HepG2 (cell line): ENCODE measurements around the gene ACOXL. TPM values are rescaled to one million over a fixed set of nuclear protein-coding genes. Genes with fewer than 3 reads are reported as not detected.
A peak's percentile ranks its signal among the peaks of the same experiment; 100 is the strongest.

Experiments used
- E2F1 ChIP-seq: sonication (generic); formaldehyde crosslinking; IDR thresholded peaks from 2 replicates; pipeline ENCODE4 v1.5.0; 2020; ENCODE audit warnings: missing genetic modification reagents
- ETV6 ChIP-seq: sonication (generic); formaldehyde crosslinking; conservative IDR thresholded peaks from 2 replicates; pipeline ENCODE4 v1.4.0; 2020; ENCODE audit warnings: missing genetic modification reagents
- GABPA ChIP-seq, 2 experiments: IDR thresholded peaks; 2 replicates each; pipeline ENCODE4 v1.6.1; 2011 to 2016; ENCODE audit warnings: low read depth in 2 of 2, low read length in 1 of 2, missing biosample characterization in 1 of 2, missing genetic modification characterization in 1 of 2
- JDP2 ChIP-seq: sonication (generic); formaldehyde crosslinking; IDR thresholded peaks from 2 replicates; pipeline ENCODE4 v1.8.1; 2022; ENCODE audit warnings: missing genetic modification reagents, borderline replicate concordance
- KLF13 ChIP-seq: sonication (generic); formaldehyde crosslinking; IDR thresholded peaks from 2 replicates; pipeline ENCODE4 v1.4.0; 2020; ENCODE audit warnings: mild to moderate bottlenecking, missing genetic modification reagents
- MED1 ChIP-seq: sonication (generic); formaldehyde crosslinking; IDR thresholded peaks from 2 replicates; pipeline ENCODE4 v1.4.0; 2020; ENCODE audit warnings: missing genetic modification reagents
- NFAT5 ChIP-seq: sonication (generic); formaldehyde crosslinking; IDR thresholded peaks from 2 replicates; pipeline ENCODE4 v1.4.0; 2020; ENCODE audit warnings: missing genetic modification reagents
- NFRKB ChIP-seq: fragments of 450-650 bp; IDR thresholded peaks from 2 replicates; pipeline ENCODE4 v1.6.1; 2017
- NR2F1 ChIP-seq, 2 experiments: fragments of 450-650 bp in 1 of 2; formaldehyde crosslinking in 1 of 2; IDR thresholded peaks; 2 replicates each; pipeline versions ENCODE4 v1.5.0 to v1.6.1; 2016 to 2020; ENCODE audit warnings: mild to moderate bottlenecking in 1 of 2, missing compliant biosample characterization in 1 of 2, missing genetic modification reagents in 1 of 2, moderate library complexity in 1 of 2
- PAF1 ChIP-seq: IDR thresholded peaks from 2 replicates; pipeline ENCODE4 v1.6.1; 2016; ENCODE audit warnings: missing genetic modification reagents, missing compliant biosample characterization
- PRDM4 ChIP-seq: sonication (generic); formaldehyde crosslinking; IDR thresholded peaks from 2 replicates; pipeline ENCODE4 v1.9.0; 2021; ENCODE audit warnings: missing genetic modification reagents, borderline replicate concordance
- TARDBP ChIP-seq: sonication (generic); formaldehyde crosslinking; IDR thresholded peaks from 2 replicates; pipeline ENCODE4 v1.8.0; 2022; ENCODE audit warnings: mild to moderate bottlenecking, missing genetic modification reagents
- TEAD3 ChIP-seq: optimal IDR thresholded peaks from 2 replicates; pipeline ENCODE3; 2016; ENCODE audit warnings: borderline replicate concordance
- TMF1 ChIP-seq: sonication (generic); formaldehyde crosslinking; IDR thresholded peaks from 2 replicates; pipeline ENCODE4 v1.8.1; 2022; ENCODE audit warnings: low read depth, missing genetic modification reagents
- TOPORS ChIP-seq: sonication (generic); formaldehyde crosslinking; IDR thresholded peaks from 2 replicates; pipeline ENCODE4 v1.8.0; 2023; ENCODE audit warnings: mild to moderate bottlenecking, missing genetic modification reagents
- ZFP36L1 ChIP-seq: sonication (generic); formaldehyde crosslinking; IDR thresholded peaks from 2 replicates; pipeline ENCODE4 v1.8.0; 2022; ENCODE audit warnings: mild to moderate bottlenecking, missing genetic modification reagents, moderate library complexity
- ZMYM2 ChIP-seq: sonication (generic); formaldehyde crosslinking; IDR thresholded peaks from 2 replicates; pipeline ENCODE4 v1.8.0; 2022; ENCODE audit warnings: mild to moderate bottlenecking, missing genetic modification reagents
- ZNF232 ChIP-seq: sonication (generic); formaldehyde crosslinking; IDR thresholded peaks from 2 replicates; pipeline ENCODE4 v1.4.0; 2020; ENCODE audit warnings: missing genetic modification reagents, borderline replicate concordance
- ZNF468 ChIP-seq: sonication (generic); formaldehyde crosslinking; IDR thresholded peaks from 2 replicates; pipeline ENCODE4 v1.8.0; 2022; ENCODE audit warnings: mild to moderate bottlenecking, moderate library complexity, missing genetic modification reagents
- ZNF501 ChIP-seq: sonication (generic); formaldehyde crosslinking; IDR thresholded peaks from 2 replicates; pipeline ENCODE4 v1.5.1; 2020; ENCODE audit warnings: mild to moderate bottlenecking, moderate library complexity, missing genetic modification reagents
- ZNF75D ChIP-seq: sonication (generic); formaldehyde crosslinking; IDR thresholded peaks from 2 replicates; pipeline ENCODE4 v1.8.1; 2023; ENCODE audit warnings: missing genetic modification reagents, mild to moderate bottlenecking, borderline replicate concordance
- ZSCAN12 ChIP-seq: sonication (generic); formaldehyde crosslinking; IDR thresholded peaks from 2 replicates; pipeline ENCODE4 v1.9.0; 2021; ENCODE audit warnings: mild to moderate bottlenecking, missing genetic modification reagents
- polyA plus RNA-seq, 8 experiments: library from polyadenylated mRNA; depleted of rRNA in 3 of 8; stranded (reverse) in 7 of 8; unstranded in 1 of 8; fragments of >200 nt; fragmentation: Illumina TruSeq in 4 of 8; extraction: Trizol in 4 of 8; gene quantifications; 2 replicates each; pipeline versions ENCODE4 v1.2.1 to v1.2.3, GENCODE V29; 2011 to 2016; ENCODE audit warnings: low read depth in 4 of 8, missing spikeins in 1 of 8, mixed read lengths in 1 of 8; ENCODE audit not compliant: insufficient read depth in 1 of 8
- total RNA-seq, 5 experiments: library from RNA; depleted of rRNA; stranded (reverse); fragments of >200 nt; fragmentation: Illumina TruSeq; extraction: Trizol; gene quantifications; 2 replicates each; pipeline ENCODE4 v1.2.3, GENCODE V29; 2016; ENCODE audit warnings: low read depth in 1 of 5

Gene ACOXL
- total and polyA plus RNA-seq, 2 of the 13 experiments (the other 11 are each of a cell fraction or from before 2014, with no cell fraction given) = not detected

DNA sequence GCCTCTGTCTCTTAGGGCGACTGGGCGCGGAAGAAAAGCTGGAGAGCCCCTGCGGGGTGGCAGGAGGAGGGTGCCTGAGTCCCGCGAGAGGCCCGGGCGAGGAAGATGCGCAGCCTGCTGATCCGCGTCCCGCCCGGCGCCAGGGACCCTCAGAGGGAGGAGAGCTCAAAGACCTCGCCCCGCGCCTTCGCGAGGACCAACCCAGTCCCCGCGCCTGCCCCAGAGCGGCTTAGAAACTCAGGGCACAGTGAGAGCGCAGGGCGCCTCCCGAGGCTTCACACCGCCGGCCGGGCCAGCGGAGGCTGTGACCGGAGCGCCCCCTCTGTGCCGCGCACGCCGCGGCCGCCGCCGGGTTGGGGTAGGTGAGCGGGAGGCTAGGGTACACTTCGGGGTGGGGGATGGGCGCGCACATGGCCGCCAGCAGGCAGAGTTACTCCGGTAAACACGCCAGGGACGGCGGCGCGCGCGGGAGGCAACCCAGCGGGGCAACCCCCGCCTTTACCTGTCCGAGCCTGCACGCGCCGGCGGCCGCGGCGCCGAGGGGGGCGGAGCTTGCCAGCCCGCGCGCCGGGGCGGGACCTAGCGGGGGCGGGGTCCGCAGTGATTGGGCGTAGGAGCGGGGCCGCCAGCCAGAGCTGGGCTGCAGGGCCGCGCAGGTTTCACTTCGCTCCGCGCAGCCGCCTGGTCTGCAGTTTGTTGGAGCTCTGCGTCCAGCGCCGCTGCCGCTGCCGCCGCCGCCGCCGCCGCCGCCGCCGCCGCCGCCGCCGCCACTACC, 388.1 kb downstream of the ACOXL start, which contains the start of gene BCL2L11 (continued):
- TF ChIP-seq TARDBP (CRISPR knock-in tag) (peak; percentile 93), PAF1 (CRISPR knock-in tag) (no peak), ETV6 (CRISPR knock-in tag) (peak; percentile 91; the same call in 1 of the 2 replicates), PRDM4 (CRISPR knock-in tag) (no peak), GABPA (IDR thresholded peaks at IDR 0.05; ENCODE audit: low read depth, low read length) (no peak), GABPA (CRISPR knock-in tag; IDR thresholded peaks at IDR 0.05; ENCODE audit: low read depth) (no peak), MED1 (CRISPR knock-in tag) (peak; percentile 92), NFRKB (no peak), ZSCAN12 (CRISPR knock-in tag) (peak; percentile 97), JDP2 (0 out of 2 replicates have a peak, but pooled peaks have one; percentile 15), TEAD3 (CRISPR knock-in tag) (peak; percentile 36), TOPORS (CRISPR knock-in tag) (peak; percentile 98), ZNF468 (CRISPR knock-in tag) (peak; percentile 23; the same call in 1 of the 2 replicates), E2F1 (CRISPR knock-in tag) (peak; percentile 93), ZMYM2 (CRISPR knock-in tag) (no peak; the same call in 1 of the 2 replicates), ZFP36L1 (CRISPR knock-in tag) (peak; percentile 95), NFAT5 (CRISPR knock-in tag) (peak; percentile 69; the same call in 1 of the 2 replicates), NR2F1 (CRISPR knock-in tag; IDR thresholded peaks at IDR 0.05) (no peak), ZNF501 (CRISPR knock-in tag) (peak; percentile 86), TMF1 (CRISPR knock-in tag) (peak; percentile 91), ZNF75D (CRISPR knock-in tag) (peak; percentile 90; the same call in 1 of the 2 replicates), ZNF232 (peak; percentile 97), KLF13 (CRISPR knock-in tag) (no peak)
